Stimulated activated CD8-positive, alpha-beta memory T cell treated with anti-CD3 and anti-CD28 coated beads, Interleukin-12 subunit alpha, Interleukin-12 subunit beta, amount 100 ng/mL, for 1 hour (primary cell): ENCODE measurements around the gene TEX22.

Experiments used
- DNase-seq: peaks from one replicate; pipeline ENCODE4 v3.0.0-alpha.2; 2020; ENCODE audit warnings: low read depth

TEX22 gene

DNA sequence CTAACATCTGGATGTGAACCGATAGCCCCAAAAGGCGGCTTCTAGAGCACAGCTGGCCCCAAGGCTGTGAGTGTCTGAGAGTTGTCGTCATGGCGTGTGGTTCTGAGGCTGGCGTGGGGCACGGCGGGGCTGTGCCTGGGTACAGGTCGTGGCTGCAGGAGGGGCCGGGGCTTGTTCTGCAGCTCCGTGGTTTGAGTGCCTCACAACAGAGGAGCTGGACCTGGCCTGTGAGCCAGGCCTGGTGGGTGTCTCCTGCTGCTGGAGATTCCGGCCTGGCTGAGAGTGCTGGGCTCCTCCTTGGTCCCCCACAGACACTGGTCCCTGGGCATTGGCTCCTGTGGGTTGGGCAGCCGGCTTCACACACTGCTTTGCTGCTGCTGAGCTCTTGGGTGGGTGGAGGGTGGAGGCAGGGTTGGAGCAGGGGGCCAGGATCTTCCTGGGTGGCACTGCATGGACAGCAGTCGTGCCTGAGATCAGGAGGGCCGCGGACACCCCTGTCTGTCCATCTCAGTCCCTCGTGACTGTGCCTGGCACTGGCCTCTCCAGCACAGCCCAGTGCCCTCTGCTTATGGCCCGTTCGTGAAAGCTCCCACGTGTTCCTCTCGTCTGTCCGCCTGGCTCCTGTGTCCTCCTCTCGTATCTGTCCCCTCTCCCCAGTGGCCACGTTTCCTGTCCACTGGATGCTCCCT is 31.8 kb upstream of the TEX22 start:
- no peak for DNase-seq

DNA sequence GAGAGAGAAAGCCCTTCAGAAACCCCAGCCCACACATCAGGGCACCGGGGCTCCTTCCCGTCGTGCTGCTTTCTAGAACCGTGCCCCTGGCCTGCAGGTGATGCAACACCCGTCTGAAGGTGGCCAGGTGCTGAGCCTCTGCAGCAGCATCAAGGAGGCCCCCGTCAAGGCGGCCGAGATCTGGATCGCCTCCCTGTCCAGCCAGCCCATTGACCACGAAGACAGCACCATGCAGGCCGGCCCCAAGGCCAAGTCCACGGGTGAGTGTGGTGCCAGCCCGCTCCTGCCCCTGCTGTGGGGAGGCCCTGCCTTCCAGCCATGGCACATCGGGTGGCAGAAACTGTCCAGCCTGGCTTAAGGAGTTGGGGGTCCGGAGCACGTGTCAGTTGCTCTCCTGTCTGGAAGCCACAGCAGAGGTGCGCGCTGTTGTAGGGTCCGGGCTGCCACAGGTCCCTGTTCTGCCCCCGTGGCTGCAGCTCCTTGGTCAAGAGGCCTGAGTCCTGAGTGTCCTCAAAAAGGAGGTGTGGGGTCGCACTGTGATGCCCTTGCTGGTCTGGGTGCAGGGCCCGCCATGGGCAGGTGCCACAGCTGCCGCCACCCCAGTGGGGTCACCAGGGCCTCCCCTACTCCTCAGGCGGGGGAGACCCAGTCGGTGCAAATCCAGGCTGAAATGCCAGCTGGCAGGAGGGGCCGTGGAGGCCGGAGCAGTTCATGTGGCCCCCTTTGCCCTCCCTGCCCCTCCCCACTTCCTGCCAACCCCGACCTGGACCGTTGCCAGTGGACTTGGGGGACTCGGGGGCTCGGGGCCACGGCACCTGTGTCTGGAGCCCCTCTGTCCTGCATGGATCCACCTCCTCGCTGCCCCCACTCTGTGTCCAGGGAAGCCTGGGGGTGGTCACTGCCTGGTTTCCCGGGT is 31.0 kb upstream of the TEX22 start:
- DNase-seq: no peak

DNA sequence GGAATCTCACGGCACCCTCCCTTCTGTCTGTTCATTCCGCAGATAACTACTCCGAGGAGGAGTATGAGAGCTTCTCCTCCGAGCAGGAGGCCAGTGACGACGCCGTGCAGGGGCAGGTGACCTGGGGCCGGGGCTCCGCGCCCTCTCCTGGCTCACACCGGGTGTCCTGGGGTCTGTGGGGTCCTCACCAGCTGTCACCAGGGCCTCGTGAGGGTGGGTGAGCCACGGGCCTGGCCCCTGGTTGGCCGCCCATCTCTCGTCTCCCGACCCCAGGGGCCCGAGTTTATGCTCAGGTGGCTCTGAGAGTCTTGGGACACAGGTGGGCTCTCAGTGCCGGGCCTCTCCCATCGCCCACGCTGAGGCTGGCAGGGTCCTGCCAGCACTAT is 30.3 kb upstream of the TEX22 start:
- DNase-seq: no peak

DNA sequence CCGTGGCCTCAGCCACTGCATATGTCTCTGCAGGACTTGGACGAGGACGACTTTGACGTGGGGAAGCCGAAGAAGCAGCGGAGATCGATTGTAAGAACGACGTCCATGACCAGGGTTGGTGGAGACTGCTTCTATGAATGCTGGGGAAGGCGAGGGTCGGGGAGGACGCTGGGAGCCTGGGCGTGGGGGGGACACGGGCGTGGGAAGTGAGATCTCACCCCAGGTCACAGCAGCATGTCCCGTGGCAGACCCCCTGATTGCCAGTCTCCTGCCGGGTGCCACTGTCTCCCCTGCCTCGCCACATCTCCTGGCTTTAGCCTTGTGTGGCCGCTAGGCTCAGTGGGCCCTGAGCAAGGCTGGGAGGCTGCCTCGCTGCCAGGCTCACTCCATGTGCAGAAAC is 29.9 kb upstream of the TEX22 start:
- DNase-seq: no peak

DNA sequence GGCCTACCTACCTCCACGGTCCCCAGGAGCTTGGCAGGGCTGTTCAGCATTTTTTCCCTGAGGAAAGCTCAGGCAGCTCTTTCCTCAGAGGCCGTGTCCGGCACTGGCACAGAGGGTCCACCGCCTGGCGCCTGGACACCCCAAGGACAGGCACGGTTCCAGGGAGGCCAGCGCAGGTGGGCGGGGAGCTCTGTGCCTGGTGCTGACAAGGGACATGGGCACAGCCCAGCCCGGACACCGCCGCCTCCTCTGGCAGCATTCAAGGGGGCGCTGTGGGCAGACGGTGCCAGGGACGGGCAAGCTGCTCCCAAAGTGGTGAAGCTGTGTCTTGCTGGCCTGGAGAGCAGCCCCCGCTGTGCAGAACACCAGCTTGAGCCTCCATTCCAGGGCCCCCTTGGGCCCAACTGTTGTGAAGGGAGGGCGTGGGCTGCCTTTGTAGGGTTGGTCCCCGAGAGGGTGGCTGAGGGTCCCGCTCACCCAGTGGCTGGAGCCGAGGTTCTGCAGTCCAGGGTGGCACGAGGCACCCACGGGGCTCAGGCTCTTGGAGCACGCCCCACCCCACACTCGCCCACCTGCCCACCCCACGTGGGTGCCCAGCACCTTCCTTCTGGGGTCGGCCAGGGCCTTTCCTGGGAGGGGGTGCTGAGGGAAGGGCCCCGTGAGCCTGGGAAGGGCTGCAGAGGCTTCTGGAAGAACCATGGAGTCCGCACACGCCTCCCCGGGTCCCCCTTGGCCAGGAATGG is 29.3 kb upstream of the TEX22 start:
- no peak for DNase-seq

DNA sequence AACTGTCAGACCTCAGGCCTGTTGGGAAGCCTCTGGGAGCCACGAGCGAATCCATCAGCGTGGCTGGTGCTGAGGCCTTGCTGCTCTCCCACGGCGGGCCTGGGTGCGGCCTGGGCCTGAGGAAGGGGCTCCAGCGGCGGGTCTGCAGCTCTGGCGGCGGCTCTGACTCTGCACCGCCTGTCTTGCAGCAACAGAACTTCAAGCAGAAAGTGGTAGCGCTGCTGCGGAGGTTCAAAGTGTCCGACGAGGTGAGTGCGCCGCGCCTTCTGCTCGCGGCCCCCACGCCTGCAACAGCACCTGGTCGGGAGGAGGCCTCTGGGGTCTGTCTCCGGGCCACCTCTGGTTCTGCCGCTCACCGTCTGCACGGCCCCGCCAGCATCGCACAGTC is 28.7 kb upstream of the TEX22 start:
- DNase-seq: no peak

DNA sequence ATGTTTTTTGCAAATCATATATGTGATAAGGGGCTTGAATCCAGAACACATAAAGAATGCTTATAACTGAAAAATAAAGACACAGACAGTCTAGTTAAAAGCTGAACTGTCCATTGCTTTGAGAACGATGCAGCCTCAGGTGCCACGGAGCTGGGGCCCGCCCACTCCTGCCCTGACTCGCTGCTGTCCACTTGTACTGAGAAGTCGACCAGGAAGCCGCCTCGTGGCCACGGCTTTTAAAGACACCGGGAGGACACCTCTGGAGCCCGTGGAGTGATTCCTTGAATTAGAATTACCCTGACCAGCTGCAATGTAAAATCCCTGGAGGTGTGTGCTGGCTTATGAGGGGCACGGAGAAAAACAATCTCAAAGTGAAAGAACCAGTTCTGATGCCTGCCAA is 23.9 kb upstream of the TEX22 start:
- no peak for DNase-seq

DNA sequence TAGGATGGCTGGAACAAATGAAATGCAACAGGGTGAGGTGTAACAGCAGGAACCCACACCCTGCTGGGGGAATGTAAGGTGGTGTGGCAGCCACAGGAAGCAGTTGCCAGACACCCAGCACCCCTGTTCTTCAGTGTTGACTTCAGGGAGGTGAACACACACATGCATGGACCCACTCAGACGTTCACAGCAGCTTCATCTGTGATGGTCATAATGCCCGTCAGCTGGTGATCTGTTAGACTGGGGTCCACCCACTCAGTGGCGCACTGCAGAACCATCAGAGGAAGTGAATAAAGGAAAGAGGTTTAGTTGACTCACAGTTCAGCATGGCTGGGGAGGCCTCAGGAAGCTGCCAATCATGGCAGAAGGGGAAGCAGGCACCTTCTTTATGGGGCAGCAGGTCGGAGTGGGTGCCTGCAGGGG is 22.7 kb upstream of the TEX22 start:
- no peak for DNase-seq

DNA sequence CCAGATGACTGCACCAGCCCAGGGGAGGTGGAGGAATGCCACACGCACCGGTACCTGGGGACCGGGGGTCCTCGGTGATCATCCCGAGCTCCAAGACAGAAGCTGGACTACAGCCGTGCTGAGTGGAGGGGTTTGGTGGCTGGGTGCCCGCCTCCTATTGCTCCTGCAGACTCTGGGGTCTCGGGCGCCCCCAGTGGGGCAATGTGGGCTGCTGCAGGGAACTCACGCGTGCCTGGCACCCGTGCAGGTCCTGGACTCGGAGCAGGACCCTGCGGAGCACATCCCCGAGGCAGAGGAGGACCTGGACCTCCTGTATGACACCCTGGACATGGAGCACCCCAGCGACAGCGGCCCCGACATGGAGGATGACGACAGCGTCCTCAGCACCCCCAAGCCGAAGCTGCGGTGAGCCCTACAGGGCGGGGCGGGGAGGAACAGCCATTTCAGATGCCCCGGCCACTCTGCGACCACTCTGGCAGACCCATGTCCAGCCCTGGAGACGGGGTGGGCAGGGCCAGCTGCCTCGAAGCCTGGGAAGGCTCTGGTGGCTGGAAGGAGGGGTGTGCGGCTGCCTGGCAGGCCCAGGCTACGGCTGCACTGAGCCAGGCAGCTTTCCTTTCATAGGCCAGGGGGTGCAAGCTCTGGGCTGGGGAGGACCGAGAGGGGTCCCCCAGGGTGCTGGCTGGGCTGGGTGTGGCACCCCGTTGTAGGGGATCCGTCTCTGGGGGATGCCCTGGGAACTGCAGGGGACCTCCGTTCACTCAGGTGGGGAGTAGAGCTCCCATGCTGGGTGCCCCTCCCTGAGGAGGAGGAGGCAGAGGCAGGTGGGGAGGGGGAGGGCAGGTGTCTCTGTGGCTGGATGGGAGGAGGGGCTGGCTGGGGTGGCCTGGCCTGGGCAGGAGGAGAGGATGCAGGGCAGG is 21.6 kb upstream of the TEX22 start:
- no peak for DNase-seq

DNA sequence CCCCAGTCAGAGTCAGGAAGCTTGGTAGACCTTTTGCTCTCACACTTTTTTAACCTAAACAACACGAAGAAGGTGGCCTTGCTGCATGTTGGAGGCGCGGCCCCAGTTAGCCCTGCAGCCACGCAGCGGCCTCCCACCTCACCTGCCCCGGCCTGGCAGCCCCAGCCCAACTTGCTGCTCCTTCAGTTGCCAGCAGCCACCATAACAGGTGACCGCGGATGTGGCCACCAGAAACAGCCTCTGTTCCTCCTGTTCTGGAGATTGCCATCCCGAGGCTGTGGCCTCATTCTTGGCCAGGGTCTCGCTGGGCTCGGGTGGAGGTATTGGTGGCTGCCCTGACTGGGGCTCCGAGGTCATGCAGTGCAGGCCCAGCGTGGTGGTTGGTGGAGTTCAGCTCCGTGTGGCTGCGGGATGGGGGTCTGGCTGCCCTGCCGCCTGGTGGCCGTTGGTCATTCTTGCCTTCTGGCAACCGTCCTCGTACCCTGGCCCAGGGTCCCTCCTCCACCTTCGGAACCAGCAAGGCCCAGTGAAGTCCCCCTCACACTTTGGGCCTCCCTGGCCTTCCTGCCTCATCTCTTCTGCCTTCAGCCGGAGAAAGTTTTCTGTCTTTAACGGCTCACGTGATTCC is 20.7 kb upstream of the TEX22 start:
- no peak for DNase-seq

DNA sequence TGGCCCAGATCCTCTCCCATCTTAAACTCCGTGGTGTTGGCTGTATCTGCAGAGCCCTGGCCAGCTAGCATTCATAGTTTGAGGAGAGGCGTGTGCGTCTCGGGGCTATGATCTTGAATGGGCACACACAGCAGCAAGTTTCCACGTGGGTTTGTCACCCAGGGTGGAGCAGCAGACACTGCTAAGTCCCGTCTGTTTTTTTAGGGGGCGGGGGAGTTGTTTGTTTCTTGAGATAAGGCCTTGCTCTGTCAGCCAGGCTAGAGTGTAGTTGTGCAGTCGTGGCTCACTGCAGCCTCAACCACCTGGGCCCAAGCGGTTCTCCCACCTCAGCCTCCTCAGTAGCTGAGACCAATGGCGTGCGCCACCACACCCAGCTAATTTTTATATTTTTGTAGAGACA is 20.1 kb upstream of the TEX22 start:
- DNase-seq: no peak

DNA sequence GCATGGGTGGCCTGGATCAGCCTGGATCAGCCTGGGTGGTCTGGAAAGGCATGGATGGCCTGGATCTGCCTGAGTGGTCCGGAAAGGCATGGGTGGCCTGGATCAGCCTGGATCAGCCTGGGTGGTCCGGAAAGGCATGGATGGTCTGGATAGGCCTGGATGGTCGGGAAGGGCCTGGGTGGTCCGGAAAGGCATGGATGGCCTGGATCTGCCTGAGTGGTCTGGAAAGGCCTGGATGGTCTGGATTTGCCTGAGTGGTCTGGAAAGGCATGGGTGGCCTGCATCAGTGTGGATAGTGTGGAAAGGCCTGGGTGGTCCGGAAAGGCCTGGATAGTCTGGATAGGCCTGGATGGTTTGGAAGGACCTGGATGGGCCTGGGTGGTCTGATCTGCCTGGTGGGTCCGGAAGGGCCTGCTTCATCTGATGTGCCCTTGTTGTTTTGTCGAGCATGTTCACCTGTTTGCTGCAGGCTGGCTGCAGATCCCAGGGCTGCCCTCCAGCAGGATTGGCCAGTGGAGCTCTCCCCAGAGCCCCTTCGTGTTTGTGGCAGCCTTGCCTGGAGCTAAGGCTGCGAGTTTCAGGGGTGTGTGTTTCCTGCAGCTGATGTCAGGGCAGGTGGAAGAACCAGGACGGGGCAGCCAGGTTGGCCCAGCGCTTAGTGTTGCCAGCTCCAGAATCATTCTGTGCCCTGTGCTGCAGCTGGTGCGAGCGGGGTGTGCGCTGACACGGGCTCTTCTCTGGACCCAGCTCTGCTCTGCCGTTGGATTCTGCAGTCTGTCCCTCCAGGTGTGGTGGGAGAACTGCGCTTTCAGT is 19.3 kb upstream of the TEX22 start:
- no peak for DNase-seq

DNA sequence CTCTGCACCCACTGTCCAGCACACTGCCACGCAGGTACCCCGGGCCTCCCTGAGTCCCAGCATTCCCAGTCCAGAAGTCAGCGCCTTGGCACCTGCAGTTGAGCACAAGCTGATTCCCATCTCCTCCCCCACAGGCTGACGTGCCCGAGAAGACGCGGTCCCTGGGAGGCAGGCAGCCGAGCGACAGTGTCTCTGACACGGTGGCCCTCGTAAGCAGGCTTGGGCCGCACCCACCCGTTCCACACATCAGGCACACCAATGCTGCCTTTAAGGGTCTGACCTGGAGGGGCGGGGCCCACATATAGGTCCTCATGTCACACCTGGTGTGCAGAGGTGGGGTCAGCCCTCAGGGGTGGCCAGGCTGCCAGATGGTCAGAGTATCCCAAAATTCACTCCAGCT is 18.4 kb upstream of the TEX22 start:
- no peak for DNase-seq

DNA sequence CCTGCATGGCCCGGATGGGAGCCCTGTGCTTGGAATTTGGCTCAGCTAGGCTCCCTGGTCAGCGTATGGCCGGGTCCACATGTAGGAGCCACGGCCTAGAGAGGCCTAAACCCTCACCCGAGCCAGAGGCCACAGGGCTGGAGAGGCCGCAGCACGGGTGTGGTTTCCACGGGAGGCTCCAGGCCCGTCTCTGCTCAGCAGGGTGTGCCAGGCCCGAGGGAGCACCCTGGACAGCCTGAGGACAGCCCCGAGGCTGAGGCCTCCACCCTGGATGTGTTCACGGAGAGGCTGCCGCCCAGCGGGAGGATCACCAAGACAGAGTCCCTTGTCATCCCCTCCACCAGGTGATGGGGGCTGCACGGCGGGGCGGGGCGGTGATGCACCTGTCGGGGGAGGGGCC is 17.6 kb upstream of the TEX22 start:
- no peak for DNase-seq

DNA sequence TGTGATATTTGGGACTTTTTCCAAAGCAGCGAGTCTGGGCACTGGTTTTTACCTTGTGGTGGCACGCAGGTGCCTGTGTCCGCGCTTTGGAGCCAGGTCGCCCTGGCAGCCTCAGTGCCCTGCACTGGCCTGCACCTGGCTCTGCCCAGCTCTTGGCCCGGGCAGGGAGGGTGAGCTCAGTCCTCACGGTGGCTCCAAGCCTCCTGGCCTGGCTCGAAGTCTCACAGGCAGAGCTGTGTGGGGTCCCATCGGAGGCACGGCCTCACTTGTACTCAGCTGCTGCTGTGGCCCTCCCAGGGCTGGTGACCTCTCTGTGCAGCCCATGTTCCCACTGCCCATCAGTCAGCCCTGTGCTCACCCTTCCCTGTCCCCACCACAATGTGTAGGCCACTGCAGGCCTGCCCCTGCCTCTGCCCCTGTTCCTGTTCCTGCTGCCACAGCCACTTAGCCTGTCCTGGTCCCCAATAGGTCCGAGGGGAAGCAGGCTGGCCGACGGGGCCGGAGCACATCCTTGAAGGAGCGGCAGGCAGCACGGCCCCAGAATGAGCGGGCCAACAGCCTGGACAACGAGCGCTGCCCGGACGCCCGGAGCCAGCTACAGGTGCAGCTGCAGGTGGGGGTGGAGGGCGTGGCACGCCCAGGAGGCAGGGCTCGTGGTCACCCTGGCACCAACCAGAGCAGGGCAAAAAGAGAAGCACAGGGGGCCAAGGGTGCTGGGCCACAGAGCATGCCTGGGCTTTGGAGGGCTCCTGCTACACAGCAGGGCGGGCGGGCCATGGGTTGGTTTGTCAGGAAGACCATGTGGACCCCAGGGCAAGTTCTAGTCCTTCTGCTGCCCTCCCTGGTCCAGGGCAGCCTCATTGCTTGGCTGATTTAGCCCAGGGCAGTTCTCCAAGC is 16.6 kb upstream of the TEX22 start:
- DNase-seq: no peak

DNA sequence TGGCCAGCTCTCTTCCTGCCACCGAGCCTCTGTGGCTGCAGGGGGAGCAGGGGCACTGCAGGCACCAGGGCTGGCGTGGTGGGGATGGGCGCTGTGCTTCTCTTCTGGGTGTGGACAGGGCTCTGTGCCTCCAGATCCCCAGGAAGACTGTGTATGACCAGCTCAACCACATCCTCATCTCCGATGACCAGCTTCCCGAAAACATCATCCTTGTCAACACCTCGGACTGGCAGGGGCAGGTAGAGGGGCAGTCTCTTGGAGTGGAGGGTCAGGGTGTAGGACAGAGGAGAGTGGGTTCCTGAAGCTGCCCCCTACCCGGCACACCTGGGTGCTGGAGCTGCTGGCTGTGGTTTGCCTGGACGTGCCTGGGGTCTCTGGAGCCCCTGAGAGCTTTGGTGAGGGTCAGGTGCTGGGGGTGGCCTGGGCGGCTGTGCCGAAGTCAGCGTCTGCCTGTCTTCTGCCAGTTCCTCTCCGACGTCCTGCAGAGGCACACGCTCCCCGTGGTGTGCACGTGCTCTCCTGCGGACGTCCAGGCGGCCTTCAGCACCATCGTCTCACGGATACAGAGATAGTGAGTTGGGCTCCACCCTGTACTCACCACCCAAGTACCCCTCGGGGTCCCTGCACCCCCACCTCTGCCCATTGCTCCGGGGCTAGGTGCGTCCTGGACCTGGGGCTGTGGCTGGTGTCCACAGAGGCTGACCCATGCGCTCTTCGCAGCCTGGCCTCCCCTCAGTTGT is 15.8 kb upstream of the TEX22 start:
- no peak for DNase-seq

DNA sequence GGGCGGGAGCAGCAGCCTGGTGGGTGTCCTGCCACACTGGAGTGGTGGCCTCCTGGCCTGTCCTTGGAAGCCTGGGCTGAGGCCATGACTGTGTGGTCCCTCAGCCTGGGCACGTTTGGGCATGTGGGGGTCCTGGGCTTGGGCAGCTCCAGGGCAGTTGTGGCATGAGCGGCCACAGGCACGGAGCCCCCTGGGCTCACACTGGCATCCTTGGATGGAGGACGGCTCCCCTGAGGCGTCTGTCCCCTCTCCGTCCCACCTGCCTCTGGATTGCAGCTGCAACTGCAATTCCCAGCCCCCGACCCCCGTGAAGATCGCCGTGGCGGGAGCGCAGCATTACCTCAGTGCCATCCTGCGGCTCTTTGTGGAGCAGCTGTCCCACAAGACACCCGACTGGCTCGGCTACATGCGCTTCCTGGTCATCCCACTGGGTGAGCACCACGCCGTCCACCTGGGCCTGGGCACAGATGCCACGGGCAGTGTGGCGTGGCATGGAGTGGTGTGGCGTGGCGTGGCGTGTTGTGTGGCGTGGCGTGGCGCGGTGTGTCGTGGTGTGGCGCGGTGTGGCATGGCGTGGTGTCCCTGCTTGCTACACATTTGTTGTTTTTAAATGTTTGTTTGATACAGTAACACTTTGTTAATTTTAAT is 15.1 kb upstream of the TEX22 start:
- DNase-seq: no peak

DNA sequence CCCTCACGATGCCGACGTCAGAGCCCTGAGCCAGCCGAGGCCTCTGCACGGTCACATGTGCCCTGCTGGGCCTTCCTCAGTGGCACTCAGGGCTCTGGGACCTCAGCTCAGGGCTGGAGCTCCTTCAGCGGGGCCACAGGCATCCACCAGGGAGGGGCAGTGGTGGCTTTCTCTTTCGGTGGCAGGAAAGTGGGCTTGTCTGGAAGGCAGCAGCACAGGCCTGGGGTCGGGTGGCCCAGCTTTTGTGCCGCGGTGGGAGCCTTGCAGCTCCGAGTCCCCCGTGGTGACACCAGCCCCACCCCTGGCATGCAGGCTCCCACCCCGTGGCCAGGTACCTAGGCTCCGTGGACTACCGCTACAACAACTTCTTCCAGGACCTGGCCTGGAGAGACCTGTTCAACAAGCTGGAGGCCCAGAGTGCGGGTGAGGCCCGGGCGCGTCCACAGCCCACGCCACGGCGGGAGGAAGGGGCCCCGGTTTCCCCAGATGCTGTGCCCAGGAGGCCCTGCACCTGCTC is 14.2 kb upstream of the TEX22 start:
- DNase-seq: no peak
